NCI-H1105 (cell line): ENCODE measurements around the gene GH1.
"Not testable (repeated sequence)": the region's sequence is repeated elsewhere in the genome, so short reads cannot be mapped to it uniquely, and the experiment has no call there.

Experiments
- DNase-seq: peaks from one replicate; lab custom pipeline; 2025; lab: John Stamatoyannopoulos, UW

Gene GH1

DNA sequence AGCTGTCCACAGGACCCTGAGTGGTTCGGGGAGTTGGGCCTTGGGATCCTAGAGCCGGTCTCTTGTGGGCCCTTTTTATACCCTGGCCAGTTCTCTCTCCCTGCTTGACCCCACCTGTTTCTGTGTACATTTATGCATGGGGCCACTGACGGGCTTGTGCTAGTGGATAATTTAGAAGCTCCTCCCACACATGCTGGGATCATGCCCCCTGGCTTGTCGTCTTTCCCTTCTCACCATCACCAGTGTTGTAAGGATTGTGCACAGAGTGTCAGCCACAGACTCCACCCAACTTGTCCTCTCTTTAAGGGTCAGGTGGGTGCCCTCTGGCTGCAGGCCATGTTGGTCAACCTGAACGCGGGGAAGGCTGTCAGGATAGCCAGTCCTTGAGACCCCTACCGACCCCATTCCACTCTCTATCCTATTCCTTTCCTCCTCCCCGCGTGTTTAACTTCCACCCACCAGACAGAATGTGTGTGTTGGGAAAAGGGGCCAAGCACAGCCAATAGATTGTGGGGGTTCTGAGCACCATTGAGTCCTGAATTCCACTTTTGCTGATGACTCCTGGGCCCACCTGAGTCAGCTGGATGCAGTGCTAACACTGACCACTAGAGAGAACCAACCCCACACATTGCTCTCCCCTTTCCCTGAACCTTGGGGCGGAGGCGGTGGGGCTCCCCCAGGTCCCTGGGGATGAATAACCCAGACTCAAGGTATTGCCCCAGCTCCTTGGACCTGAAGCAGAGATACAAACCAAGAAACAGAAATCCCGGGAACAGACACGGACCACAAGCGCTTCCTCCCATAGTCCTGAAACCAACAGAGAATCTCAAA is 21.9 kb downstream of the GH1 start, which contains the start of gene CSH1:
Gene CSH1, minus strand, starts transcription at position 51 of the 831 bp plus-strand sequence. CDS start 63 bp downstream, outside the sequence.
- DNase-seq: not testable (repeated sequence)

DNA sequence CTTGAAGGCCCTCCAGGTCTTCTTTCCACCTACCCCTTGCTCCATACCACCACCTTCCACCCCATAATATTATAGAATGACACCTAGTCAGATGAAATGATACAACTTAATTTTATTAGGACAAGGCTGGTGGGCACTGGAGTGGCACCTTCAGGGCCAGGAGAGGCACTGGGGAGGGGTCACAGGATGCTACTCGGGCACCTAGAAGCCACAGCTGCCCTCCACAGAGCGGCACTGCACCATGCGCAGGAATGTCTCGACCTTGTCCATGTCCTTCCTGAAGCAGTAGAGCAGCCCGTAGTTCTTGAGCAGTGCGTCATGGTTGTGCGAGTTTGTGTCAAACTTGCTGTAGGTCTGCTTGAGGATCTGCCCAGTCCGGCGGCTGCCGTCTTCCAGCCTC is 23.8 kb downstream of the GH1 start:
- DNase-seq: not testable (repeated sequence)

DNA sequence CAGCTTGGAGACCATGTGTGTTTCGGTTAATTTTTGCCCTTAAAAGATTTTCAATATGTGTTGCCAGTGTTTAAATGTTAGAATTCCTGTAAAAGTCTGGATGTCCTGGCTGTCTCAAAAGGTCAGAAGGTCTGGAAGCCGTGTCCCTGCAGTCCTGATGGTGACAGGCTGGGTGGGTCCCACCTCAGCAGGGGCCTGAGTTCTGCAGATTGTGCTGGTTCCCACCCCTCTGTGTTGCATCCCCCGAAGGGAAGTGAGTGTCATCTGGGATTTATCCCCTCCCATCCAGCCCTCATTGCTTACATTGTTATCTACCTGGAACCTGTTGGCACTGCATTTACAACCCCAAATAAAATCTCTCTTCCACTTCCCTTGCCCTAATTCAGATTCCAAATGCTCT is 24.6 kb downstream of the GH1 start:
- not testable (repeated sequence) for DNase-seq

DNA sequence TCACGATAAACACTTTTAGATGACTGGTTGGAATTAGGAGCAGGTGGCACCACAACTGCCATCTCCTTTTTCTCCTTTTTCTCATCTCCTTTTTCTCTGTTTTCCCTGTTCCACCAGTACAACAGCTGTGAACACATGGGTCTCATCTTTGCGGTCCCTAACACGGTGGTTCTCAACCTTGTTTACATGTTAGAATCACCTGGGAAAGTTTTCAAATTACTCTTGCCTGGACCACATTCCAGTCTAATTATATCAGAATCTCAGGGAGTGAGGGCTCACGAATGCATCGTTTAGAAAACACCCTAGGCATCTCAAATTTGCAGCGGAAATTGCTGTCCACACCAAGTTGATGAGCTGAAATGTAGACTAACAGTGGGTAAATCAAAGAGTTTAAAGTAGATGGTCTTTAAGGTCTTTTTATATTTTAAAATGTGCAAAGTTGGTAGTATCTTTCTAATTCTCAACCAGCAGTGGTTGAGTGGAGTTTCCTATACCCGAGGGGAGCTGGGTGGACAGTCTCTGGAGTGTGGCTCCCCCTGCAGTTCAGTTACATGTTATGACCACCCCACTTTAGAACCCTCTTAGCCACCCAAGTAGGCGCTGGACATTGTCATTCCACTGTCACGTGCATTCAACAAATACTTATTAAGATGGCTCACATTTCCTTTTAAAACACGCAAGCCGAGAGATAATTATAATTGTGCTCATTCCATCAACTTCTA is 26.2 kb downstream of the GH1 start:
- DNase-seq: not testable (repeated sequence)

DNA sequence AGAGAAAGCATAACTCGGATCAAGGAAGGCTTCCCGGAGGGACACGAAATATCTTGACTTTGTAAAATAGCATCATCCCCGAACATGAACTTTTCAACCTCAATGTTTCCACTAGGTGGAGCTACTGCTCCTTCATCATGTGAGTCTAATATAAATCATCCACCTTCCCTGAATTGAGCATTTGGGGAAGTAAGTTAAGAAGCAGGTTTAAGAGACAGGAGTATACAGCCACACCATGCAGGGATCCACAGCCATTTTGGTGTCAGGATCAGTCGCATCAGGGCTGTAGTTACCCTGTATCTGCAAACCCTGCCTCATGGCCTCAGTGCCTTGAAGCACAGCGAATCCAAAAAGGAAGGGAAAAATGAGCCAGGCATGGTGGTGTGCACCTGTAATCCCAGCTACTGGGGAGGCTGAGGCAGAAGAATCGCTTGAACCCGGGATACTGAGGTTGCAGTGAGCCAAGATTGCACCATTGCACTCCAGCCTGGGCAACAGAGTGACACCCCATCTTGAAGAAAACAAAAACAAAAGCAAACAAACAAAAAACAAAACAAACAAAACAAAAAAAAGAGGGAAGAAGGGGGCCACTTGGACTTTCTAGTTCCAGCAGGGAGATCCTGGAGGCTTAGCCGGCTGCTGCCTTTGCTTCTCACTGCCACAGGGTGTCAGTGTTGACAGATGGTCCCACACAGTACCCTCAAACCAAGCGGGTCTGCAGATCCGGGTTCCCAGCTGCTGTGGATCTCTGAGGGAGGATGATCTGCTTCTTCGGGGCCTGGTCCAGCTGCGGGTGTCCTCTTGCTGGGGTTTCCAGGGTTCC is 29.4 kb downstream of the GH1 start:
- not testable (repeated sequence) for DNase-seq

DNA sequence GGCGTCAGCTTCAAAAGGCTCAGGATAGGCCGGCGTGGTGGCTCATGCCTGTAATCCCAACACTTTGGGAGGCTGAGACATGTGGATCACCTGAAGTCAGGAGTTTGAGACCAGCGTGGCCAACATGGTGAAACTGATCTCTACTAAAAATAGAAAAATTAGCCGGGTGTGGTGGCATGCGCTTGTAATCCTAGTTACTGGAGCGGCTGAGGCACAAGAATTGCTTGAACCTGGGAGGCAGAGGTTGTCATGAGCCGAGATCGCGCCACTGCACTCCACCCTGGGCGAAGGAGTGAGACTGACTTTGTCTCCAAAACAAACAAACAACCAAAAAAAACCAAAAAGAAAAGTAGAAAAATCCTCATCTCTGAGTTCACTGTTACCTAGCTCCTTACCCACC is 33.5 kb downstream of the GH1 start:
- not testable (repeated sequence) for DNase-seq

DNA sequence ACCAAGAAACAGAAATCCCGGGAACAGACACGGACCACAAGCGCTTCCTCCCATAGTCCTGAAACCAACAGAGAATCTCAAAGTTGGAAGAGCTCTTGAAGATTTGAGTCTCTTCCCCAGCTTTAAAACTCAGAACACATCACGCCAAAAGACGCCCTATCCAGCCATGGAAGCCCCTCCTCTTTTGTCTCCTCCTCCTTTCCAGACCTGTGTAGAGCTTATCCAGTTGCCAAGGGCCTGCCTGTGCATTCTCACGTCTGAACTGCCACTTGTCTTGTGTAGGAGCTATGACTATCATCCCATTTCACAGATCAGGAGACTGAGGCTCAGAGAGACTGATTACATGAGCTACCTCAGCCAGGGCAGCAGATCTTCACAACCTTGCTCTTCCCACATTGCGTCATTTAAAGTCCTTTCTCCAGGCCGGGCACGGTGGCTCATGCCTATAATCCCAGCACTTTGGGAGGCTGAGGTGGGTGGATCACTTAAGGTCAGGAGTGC is 36.0 kb downstream of the GH1 start:
- not testable (repeated sequence) for DNase-seq

DNA sequence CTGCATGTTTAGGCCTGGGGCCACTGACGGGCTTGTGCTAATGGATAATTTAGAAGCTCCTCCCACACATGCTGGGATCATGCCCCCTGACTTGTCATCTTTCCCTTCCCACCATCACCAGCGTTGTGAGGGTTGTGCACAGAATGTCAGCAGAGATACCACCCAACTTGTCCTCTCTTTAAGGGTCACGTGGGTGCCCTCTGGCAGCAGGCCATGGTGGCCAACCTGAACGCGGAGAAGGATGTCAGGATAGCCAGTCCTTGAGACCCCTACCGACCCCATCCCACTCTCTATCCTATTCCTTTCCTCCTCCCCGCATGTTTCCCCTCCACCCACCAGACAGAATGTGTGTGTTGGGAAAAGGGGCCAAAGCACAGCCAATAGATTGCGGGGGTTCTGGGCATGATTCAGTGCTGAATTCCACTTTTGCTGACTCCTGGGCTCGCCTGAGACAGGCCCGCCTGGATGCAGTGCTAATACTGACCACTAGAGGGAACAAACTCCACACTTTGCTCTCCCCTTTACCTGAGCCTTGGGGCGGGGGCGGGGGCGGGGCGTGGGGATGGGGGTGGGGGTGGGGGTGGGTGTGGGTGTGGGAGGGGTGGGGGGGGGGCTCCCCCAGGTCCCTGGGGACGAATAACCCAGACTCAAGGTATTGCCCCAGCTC is 36.6 kb downstream of the GH1 start, which contains the start of gene GH2:
Gene GH2, minus strand, starts transcription at position 10 of the 667 bp plus-strand sequence. CDS start 143 bp downstream, outside the sequence.
- DNase-seq: no peak

DNA sequence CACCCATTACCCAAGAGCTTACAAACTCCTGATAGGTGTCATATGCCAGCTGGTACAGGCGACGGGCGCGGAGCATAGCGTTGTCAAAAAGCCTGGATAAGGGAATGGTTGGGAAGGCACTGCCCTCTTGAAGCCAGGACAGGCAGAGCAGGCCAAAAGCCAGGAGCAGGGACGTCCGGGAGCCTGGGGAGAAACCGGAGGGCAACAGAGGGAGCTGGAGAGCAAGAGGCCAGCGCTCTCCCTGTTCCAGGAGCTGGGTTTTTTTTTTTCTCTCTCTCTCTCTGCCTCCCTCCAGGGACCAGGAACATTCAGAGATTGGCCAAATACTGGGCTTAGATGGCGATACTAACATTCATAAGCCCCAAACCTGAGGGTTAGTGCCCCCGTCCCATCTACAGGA is 37.3 kb downstream of the GH1 start:
- DNase-seq: not testable (repeated sequence)

DNA sequence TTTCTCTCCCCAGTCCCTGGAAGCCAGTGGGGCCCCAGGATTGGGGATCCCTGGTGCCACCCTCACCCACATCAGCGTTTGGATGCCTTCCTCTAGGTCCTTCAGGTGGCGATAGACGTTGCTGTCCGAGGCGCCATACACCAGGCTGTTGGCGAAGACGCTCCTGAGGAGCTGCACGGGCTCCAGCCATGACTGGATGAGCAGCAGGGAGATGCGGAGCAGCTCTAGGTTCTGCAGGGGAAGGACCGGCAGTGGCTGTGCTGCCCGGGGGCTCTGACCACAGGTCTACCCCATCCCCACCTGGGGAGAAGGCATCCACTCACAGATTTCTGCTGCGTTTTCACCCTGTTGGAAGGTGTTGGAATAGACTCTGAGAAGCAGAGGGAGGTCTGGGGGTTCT is 37.9 kb downstream of the GH1 start:
- DNase-seq: no peak

DNA sequence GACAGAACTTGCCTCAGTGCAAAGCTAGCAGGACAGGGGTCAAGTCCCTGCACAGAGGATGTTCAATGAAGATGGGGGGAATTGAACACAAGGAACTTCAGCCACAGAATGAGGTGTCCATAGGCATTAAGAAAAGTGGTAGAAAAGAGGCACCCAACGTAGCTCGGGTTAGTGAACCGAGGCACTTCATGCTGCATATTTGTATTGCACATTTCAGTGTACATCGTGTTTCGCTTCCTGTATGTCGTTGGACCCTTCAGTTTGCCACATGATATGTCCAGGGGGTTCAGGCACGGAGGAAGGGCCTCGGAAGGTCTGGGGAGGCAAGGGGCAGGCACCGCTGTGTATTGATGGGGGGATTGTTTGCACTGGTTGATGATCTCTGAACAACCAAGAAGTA is 40.2 kb downstream of the GH1 start:
- DNase-seq: not testable (repeated sequence)

DNA sequence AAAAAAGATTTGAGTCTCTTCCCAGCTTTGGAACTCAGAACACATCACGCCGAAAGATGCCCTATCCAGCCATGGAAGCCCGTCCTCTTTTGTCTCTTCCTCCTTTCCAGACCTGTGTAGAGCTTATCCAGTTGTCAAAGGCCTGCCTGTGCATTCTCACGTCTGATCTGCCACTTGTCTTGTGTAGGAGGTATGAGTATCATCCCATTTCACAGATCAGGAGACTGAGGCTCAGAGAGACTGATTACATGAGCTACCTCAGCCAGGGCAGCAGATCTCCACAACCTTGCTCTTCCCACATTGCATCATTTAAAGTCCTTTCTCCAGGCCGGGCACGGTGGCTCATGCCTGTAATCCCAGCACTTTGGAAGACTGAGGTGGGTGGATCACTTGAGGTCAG is 43.9 kb downstream of the GH1 start:
- DNase-seq: not testable (repeated sequence)

DNA sequence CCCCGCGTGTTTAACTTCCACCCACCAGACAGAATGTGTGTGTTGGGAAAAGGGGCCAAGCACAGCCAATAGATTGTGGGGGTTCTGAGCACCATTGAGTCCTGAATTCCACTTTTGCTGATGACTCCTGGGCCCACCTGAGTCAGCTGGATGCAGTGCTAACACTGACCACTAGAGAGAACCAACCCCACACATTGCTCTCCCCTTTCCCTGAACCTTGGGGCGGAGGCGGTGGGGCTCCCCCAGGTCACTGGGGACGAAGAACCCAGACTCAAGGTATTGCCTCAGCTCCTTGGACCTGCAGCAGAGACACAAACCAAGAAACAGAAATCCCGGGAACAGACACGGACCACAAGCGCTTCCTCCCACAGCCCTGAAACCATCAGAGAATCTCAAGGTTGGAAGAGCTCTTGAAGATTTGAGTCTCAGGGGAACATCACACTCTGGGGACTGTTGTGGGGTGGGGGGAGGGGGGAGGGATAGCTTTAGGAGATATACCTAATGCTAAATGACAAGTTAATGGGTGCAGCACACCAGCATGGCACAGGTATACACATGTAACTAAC is 44.5 kb downstream of the GH1 start:
- DNase-seq: not testable (repeated sequence)

DNA sequence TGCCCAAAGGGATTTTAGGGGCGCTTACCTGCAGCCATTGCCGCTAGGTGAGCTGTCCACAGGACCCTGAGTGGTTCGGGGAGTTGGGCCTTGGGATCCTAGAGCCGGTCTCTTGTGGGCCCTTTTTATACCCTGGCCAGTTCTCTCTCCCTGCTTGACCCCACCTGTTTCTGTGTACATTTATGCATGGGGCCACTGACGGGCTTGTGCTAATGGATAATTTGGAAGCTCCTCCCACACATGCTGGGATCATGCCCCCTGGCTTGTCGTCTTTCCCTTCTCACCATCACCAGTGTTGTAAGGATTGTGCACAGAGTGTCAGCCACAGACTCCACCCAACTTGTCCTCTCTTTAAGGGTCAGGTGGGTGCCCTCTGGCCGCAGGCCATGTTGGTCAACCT is 45.1 kb downstream of the GH1 start, which contains the start of gene CSH2:
Gene CSH2, minus strand, starts transcription at position 101 of the 400 bp plus-strand sequence. Its CDS starts 63 bp downstream, at position 38.
- not testable (repeated sequence) for DNase-seq

DNA sequence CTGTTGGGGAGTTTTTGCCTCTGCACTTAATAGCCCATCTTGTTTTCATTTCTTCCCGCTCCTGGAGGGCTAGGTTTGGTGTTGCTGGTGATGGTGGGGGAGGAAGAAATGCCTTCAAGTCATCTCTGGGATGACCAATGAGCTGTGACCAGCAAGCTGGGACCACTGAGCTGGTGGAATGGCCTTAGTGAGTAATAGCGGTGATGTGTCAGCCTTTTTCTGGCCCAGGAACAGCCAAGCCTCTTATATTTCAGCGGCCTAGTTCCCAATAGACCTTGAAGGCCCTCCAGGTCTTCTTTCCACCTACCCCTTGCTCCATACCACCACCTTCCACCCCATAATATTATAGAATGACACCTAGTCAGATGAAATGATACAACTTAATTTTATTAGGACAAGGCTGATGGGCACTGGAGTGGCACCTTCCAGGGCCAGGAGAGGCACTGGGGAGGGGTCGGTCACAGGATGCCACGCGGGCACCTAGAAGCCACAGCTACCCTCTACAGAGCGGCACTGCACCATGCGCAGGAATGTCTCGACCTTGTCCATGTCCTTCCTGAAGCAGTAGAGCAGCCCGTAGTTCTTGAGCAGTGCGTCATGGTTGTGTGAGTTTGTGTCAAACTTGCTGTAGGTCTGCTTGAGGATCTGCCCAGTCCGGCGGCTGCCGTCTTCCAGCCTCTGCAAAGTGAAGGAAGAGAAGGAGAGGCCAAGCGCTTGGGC is 46.8 kb downstream of the GH1 start:
- not testable (repeated sequence) for DNase-seq

DNA sequence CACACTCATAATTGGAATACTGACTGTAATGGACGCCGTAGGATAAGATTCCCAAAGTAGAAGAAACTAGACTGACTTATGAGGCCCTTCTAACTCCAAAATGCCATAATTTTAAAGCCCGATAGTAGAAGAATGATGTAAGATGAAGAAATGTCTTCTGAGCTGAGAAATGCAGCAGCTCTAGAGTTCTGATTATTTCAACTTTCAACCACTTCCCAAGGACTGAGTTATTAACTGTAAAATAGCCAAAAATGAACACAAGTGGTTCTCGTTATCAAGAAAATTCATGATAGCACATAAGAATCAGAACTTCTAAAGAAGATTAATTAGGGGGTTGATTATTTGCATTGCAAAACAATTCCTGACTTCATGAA is 48.4 kb downstream of the GH1 start:
- DNase-seq: not testable (repeated sequence)

DNA sequence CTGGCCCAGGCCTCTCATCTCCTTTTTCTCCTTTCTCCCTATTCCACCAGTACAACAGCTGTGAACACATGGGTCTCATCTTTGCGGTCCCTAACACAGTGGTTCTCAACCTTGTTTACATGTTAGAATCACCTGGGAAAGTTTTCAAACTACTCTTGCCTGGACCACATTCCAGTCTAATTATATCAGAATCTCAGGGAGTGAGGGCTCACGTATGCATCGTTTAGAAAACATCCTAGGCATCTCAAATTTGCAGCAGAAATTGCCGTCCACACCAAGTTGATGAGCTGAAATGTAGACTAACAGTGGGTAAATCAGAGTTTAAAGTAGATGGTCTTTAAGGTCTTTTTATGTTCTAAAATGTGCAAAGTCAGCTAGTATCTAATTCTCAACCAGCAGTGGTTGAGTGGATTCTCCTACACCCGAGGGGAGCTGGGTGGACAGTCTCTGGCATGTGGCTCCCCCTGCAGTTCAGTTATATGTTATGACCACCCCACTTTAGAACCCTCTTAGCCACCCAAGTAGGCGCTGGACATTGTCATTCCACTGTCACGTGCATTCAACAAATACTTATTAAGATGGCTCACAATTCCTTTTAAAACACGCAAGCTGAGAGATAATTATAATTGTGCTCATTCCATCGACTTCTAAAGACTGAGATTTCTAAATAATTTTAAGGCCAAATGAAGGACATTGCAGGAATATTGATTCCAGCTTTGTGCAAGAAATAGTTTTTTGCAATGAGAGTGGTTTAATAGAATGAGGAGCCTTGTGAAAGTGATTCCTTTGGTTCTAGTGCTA is 48.9 kb downstream of the GH1 start:
- DNase-seq: not testable (repeated sequence)
